H1 (cell line): ENCODE measurements around the gene MGAT5B. TPM values are rescaled to one million over a fixed set of nuclear protein-coding genes. Genes with fewer than 3 reads are reported as not detected.

ENCODE experiments used
- CTCF ChIA-PET: fragments of 300-600 bp; sonication (Branson Sonifier 250); formaldehyde crosslinking; loops from one replicate; lab custom pipeline; 2021; ENCODE audit not compliant: partially characterized antibody; lab: Charles Lee
- POLR2A ChIA-PET: fragments of 300-600 bp; sonication (Branson Sonifier 250); formaldehyde crosslinking; loops from one replicate; lab custom pipeline; 2021; ENCODE audit warnings: inconsistent platforms; ENCODE audit not compliant: partially characterized antibody; lab: Charles Lee
- DNase-seq, 2 experiments: peaks; one replicate each; pipeline versions ENCODE4 v3.0.0 to v3.0.0-alpha.2; 2010 to 2022; ENCODE audit warnings: low spot score in 2 of 2, low read depth in 1 of 2, mixed read lengths in 1 of 2
- FAIRE-seq: peaks from 2 replicates; lab custom pipeline; 2011; peaks lifted over from hg19 to GRCh38; lab: Jason Lieb, UNC
- H2AFZ ChIP-seq: 2 replicates; pipeline ENCODE4 v1.8.1; 2012; ENCODE audit warnings: low read length, inconsistent platforms
- H2AK5ac ChIP-seq: 2 replicates; pipeline ENCODE4 v1.6.1; 2013; ENCODE audit warnings: low read depth, low read length
- H2BK120ac ChIP-seq: replicated peaks from 2 replicates; pipeline ENCODE3; 2013; ENCODE audit warnings: low read depth, low read length, inconsistent platforms
- H2BK12ac ChIP-seq: 2 replicates; pipeline ENCODE4 v1.6.1; 2013; ENCODE audit warnings: low read depth, low read length
- H2BK15ac ChIP-seq: 2 replicates; pipeline ENCODE4 v1.6.1; 2013; ENCODE audit warnings: low read length
- H2BK20ac ChIP-seq: 2 replicates; pipeline ENCODE4 v1.6.1; 2013; ENCODE audit warnings: low read length
- H2BK5ac ChIP-seq: 2 replicates; pipeline ENCODE4 v1.6.1; 2013; ENCODE audit warnings: low read depth, low read length
- H3K14ac ChIP-seq: 2 replicates; pipeline ENCODE4 v1.6.1; 2013; ENCODE audit warnings: inconsistent platforms; ENCODE audit not compliant: insufficient read length
- H3K18ac ChIP-seq: 2 replicates; pipeline ENCODE4 v1.6.1; 2013; ENCODE audit warnings: low read length; ENCODE audit errors: extremely low read depth
- H3K23ac ChIP-seq: 2 replicates; pipeline ENCODE4 v1.6.1; 2013; ENCODE audit warnings: inconsistent platforms; ENCODE audit not compliant: insufficient read length
- H3K23me2 ChIP-seq: 2 replicates; pipeline ENCODE4 v1.6.1; 2013; ENCODE audit warnings: low read depth, low read length
- H3K27ac ChIP-seq: 2 replicates; pipeline ENCODE4 v1.6.1; 2011; ENCODE audit warnings: low read depth, low read length, inconsistent platforms
- H3K27me3 ChIP-seq, 4 experiments: replicated peaks in 1 of 4; 1 replicate in 1 of 4; 2 replicates in 3 of 4; pipeline versions ENCODE4 v1.6.1 to v1.8.1; 2011 to 2013; ENCODE audit warnings: low read length in 3 of 4, mild to moderate bottlenecking in 3 of 4, inconsistent platforms in 2 of 4, mixed read lengths in 2 of 4, moderate library complexity in 1 of 4; ENCODE audit not compliant: control insufficient read depth in 3 of 4, insufficient read depth in 3 of 4; ENCODE audit errors: extremely low read depth in 1 of 4
- H3K36me3 ChIP-seq, 4 experiments: 2 replicates each; pipeline versions ENCODE4 v1.6.1 to v1.8.1; 2011 to 2013; ENCODE audit warnings: mild to moderate bottlenecking in 4 of 4, low read length in 3 of 4, moderate library complexity in 2 of 4, control low read depth in 1 of 4, inconsistent platforms in 1 of 4; ENCODE audit not compliant: insufficient read depth in 4 of 4, control insufficient read depth in 2 of 4
- H3K4ac ChIP-seq: replicated peaks from 2 replicates; pipeline ENCODE3; 2013; ENCODE audit warnings: low read length, low read depth, mixed read lengths, inconsistent platforms; ENCODE audit not compliant: insufficient read length
- H3K4me1 ChIP-seq, 4 experiments: replicated peaks in 1 of 4; 1 replicate in 1 of 4; 2 replicates in 3 of 4; pipeline versions ENCODE4 v1.6.1 to v1.8.1; 2011 to 2013; ENCODE audit warnings: low read length in 3 of 4, inconsistent platforms in 2 of 4, mixed read lengths in 1 of 4; ENCODE audit not compliant: insufficient read depth in 4 of 4, control insufficient read depth in 3 of 4
- H3K4me2 ChIP-seq, 2 experiments: 2 replicates each; pipeline versions ENCODE4 v1.6.1 to v1.8.1; 2011 to 2013; ENCODE audit warnings: low read depth in 2 of 2, low read length in 2 of 2, control low read depth in 1 of 2, inconsistent platforms in 1 of 2, mild to moderate bottlenecking in 1 of 2; ENCODE audit not compliant: insufficient read depth in 1 of 2
- H3K4me3 ChIP-seq, 4 experiments: fragments of 200-600, 300-600 bp in 1 of 4; sonication (generic), shearing (Covaris generic), sonication (Bioruptor Twin) in 1 of 4; 2 replicates each; pipeline versions ENCODE4 v1.5.1 to v1.8.1; 2011 to 2016; ENCODE audit warnings: low read length in 4 of 4, low read depth in 3 of 4, control low read depth in 2 of 4, inconsistent platforms in 2 of 4, mild to moderate bottlenecking in 2 of 4, mixed read lengths in 1 of 4, moderate library complexity in 1 of 4; ENCODE audit not compliant: insufficient read depth in 2 of 4; ENCODE audit errors: extremely low read depth in 1 of 4
- H3K56ac ChIP-seq: replicated peaks from 2 replicates; pipeline ENCODE3; 2013; ENCODE audit warnings: low read depth, mild to moderate bottlenecking, mixed read lengths, low read length, inconsistent platforms; ENCODE audit not compliant: insufficient read length
- H3K79me1 ChIP-seq: 2 replicates; pipeline ENCODE4 v1.6.1; 2013; ENCODE audit warnings: low read depth, low read length, control low read depth
- H3K79me2 ChIP-seq, 2 experiments: 2 replicates each; pipeline versions ENCODE4 v1.6.1 to v1.8.1; 2012 to 2013; ENCODE audit warnings: low read length in 2 of 2, mild to moderate bottlenecking in 2 of 2, inconsistent platforms in 1 of 2; ENCODE audit not compliant: insufficient read depth in 2 of 2, control insufficient read depth in 1 of 2
- H3K9ac ChIP-seq, 4 experiments: replicated peaks in 1 of 4; 1 replicate in 1 of 4; 2 replicates in 3 of 4; pipeline versions ENCODE4 v1.6.1 to v1.8.1; 2011 to 2013; ENCODE audit warnings: low read depth in 3 of 4, low read length in 3 of 4, control low read depth in 2 of 4, mild to moderate bottlenecking in 2 of 4, moderate library complexity in 2 of 4, inconsistent platforms in 1 of 4; ENCODE audit errors: extremely low read depth in 1 of 4
- H3K9me3 ChIP-seq, 2 experiments: 2 replicates each; pipeline versions ENCODE4 v1.6.1 to v1.8.1; 2012 to 2013; ENCODE audit warnings: mild to moderate bottlenecking in 2 of 2, moderate library complexity in 2 of 2, control low read depth in 1 of 2, inconsistent platforms in 1 of 2, low read depth in 1 of 2, low read length in 1 of 2, mixed read lengths in 1 of 2; ENCODE audit not compliant: insufficient read depth in 2 of 2
- H4K20me1 ChIP-seq, 2 experiments: replicated peaks in 1 of 2; 2 replicates each; pipeline versions ENCODE3 to v1.8.1; 2011 to 2013; ENCODE audit warnings: inconsistent platforms in 2 of 2, low read length in 2 of 2, mild to moderate bottlenecking in 1 of 2; ENCODE audit not compliant: insufficient read depth in 2 of 2, control insufficient read depth in 1 of 2
- H4K5ac ChIP-seq: 2 replicates; pipeline ENCODE4 v1.6.1; 2013; ENCODE audit warnings: low read length, low read depth, mixed read lengths, inconsistent platforms; ENCODE audit not compliant: insufficient read length
- H4K8ac ChIP-seq: 2 replicates; pipeline ENCODE4 v1.8.0; 2013; ENCODE audit warnings: mild to moderate bottlenecking, moderate library complexity, low read length, inconsistent platforms; ENCODE audit not compliant: insufficient read depth; ENCODE audit errors: extremely low read depth
- H4K91ac ChIP-seq: replicated peaks from 2 replicates; pipeline ENCODE3; 2013; ENCODE audit warnings: low read length, mixed read lengths, inconsistent platforms; ENCODE audit not compliant: insufficient read length
- CBX8 ChIP-seq: fragments of 300-800, 300-1000 bp; sonication (generic); IDR thresholded peaks from 2 replicates; pipeline ENCODE4 v1.7.1; 2016; ENCODE audit warnings: low read depth, low read length, borderline replicate concordance
- GABPA ChIP-seq: IDR thresholded peaks from 2 replicates; pipeline ENCODE4 v1.6.1; 2011; ENCODE audit warnings: mild to moderate bottlenecking, low read length, moderate library complexity, borderline replicate concordance; ENCODE audit not compliant: insufficient read depth
- PHF8 ChIP-seq: fragments of 200-600 bp; sonication (generic); conservative IDR thresholded peaks from 2 replicates; pipeline ENCODE4 v1.7.1; 2012; ENCODE audit warnings: low read depth, mild to moderate bottlenecking, inconsistent platforms, low read length, moderate library complexity
- SIX5 ChIP-seq: IDR thresholded peaks from 2 replicates; pipeline ENCODE4 v1.6.1; 2011; ENCODE audit warnings: mild to moderate bottlenecking, low read depth, low read length
- TEAD4 ChIP-seq: IDR thresholded peaks from 2 replicates; pipeline ENCODE4 v1.6.1; 2012; ENCODE audit warnings: low read depth, low read length, inconsistent platforms, mixed read lengths
- ZNF274 ChIP-seq: IDR thresholded peaks from 2 replicates; pipeline ENCODE4 v1.7.0; 2012; ENCODE audit warnings: low read length, borderline replicate concordance; ENCODE audit errors: extremely low read depth
- WGBS, 2 experiments: shearing (Covaris generic) in 1 of 2; methylation state at CpG; one replicate each; pipeline versions ENCODE4 v1.1.6 to v1.1.7; 2013 to 2015; ENCODE audit warnings: low lambda C conversion rate in 2 of 2, mixed read lengths in 2 of 2, inconsistent platforms in 1 of 2, low coverage in 1 of 2, missing lambda C conversion rate in 1 of 2; ENCODE audit not compliant: insufficient replicate concordance in 2 of 2, insufficient coverage in 1 of 2, insufficient read length in 1 of 2; ENCODE audit errors: extremely low coverage in 1 of 2, missing lambda C conversion rate in 1 of 2; 5-methylcytosine and 5-hydroxymethylcytosine counted together
- polyA plus RNA-seq, 7 experiments: library from polyadenylated mRNA; depleted of rRNA in 3 of 7; stranded (reverse) in 5 of 7; unstranded in 2 of 7; fragments of >200 nt in 5 of 7; fragments of 200-250 nt in 2 of 7; gene quantifications; 1 replicate in 5 of 7; 2 replicates in 1 of 7; 4 replicates in 1 of 7; pipeline versions ENCODE4 v1.2.1 to v1.2.3, GENCODE V29; 2011 to 2013; ENCODE audit warnings: missing spikeins in 2 of 7, mixed read lengths in 2 of 7
- total RNA-seq: library from RNA; stranded (reverse); fragmentation: NEBNext Ultra II Directional; extraction: Animal tissue kit (Norgen Biotek cat#: 25700); gene quantifications from 2 replicates; pipeline ENCODE4 v1.2.1, GENCODE V29; 2021

MGAT5B gene
- total and polyA plus RNA-seq, 2 of the 8 experiments (the other 6 are each of a cell fraction or from before 2014, with no cell fraction given) = 7.9 to 8.2 TPM

DNA sequence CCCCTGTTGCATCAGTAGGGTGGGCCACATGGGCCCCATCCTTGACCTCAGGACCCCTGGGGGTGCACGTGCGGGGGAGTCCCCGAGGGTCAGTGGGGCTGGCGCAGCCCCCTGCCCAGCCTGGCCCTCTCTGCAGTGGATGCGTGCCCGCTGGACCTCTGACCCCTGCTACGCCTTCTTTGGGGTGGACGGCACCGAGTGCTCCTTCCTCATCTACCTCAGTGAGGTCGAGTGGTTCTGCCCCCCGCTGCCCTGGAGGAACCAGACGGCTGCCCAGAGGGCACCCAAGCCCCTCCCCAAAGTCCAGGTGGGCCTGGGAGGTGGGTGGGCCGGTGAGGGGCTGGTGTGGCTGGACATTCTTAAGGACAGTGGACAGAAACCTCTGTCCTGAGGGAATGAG, 35.9 kb downstream of the MGAT5B start:
- no peak overlapping the region for H4K91ac ChIP-seq
- no peak overlapping the region for H4K5ac ChIP-seq
- peaks cover 0 to 4% of the 10 kb centered on the region in 2 experiments for H4K20me1 ChIP-seq
- no peaks in the 10 kb centered on the region; a peak in 2 of 8 replicates for H3K36me3 ChIP-seq
- no peaks in the 10 kb centered on the region for H3K79me2 ChIP-seq
- no peak for TF ChIP-seq SIX5
- no peak for TF ChIP-seq PHF8
- TF ChIP-seq GABPA = no peak
- no peak for TF ChIP-seq ZNF274
- TF ChIP-seq TEAD4 = no peak
- no peak for TF ChIP-seq CBX8
- no peaks in the 10 kb centered on the region for H3K79me1 ChIP-seq
- H3K4me3 ChIP-seq = no peak overlapping the region
- H3K27me3 ChIP-seq = peaks cover 0 to 2% (median 0%) of the 10 kb centered on the region in 4 experiments; a peak in 1 of 7 replicates
- no peak overlapping the region for H3K56ac ChIP-seq
- H2AFZ ChIP-seq = no peak overlapping the region
- H2AK5ac ChIP-seq = no peak overlapping the region
- no peak overlapping the region for H3K27ac ChIP-seq
- no peak overlapping the region for H3K4me2 ChIP-seq
- H2BK12ac ChIP-seq = no peak overlapping the region
- H2BK15ac ChIP-seq = no peak overlapping the region
- H2BK20ac ChIP-seq = no peak overlapping the region
- FAIRE-seq (no peak), DNase-seq (no peak)
- H3K23me2 ChIP-seq = peaks cover 2% of the 10 kb centered on the region; the same call in 1 of the 2 replicates
- H3K18ac ChIP-seq = no peak overlapping the region
- CTCF ChIA-PET = interaction anchor here (1.1 kb wide), 1 partner anchor 36 kb away, joined by 5 read pairs; no protein-coding TSS in a partner anchor
- no peak overlapping the region for H2BK120ac ChIP-seq
- POLR2A ChIA-PET = no interaction called here
- peaks cover 0 to 5% (median 0%) of the 10 kb centered on the region in 4 experiments; a peak in 1 of 7 replicates for H3K4me1 ChIP-seq
- no peak overlapping the region for H3K23ac ChIP-seq
- no peak overlapping the region for H3K9ac ChIP-seq
- no peak overlapping the region for H2BK5ac ChIP-seq
- H4K8ac ChIP-seq = no peak overlapping the region
- H3K4ac ChIP-seq = no peak overlapping the region
- no peak overlapping the region for H3K14ac ChIP-seq
- peaks cover 0 to 2% of the 10 kb centered on the region in 2 experiments; a peak in 1 of 4 replicates for H3K9me3 ChIP-seq
- WGBS, 2 experiments = 94% methylated on average over 10 of the region's 13 CpGs; no CpG with 5 or more reads in 1 of the 2 experiments
